Endothelial cell (in vitro differentiated cells): Measurements from ENCODE around the gene ATF7. TPM values are rescaled to one million over a fixed set of nuclear protein-coding genes. Genes with fewer than 3 reads are reported as not detected.

Experiments used
- DNase-seq: peaks from one replicate; pipeline ENCODE4 v3.0.0; 2021; ENCODE audit warnings: low spot score
- H3K27ac Mint-ChIP-seq: one replicate; pipeline ENCODE4 v1.8.0; 2021; ENCODE audit warnings: mixed read lengths, inconsistent platforms; ENCODE audit not compliant: unreplicated experiment
- H3K27me3 Mint-ChIP-seq: one replicate; pipeline ENCODE4 v1.8.0; 2021; ENCODE audit warnings: mild to moderate bottlenecking, moderate library complexity, mixed read lengths, inconsistent platforms; ENCODE audit not compliant: unreplicated experiment
- H3K36me3 Mint-ChIP-seq: one replicate; pipeline ENCODE4 v1.8.0; 2021; ENCODE audit warnings: mild to moderate bottlenecking, low read depth, mixed read lengths, inconsistent platforms; ENCODE audit not compliant: unreplicated experiment
- H3K4me1 Mint-ChIP-seq: one replicate; pipeline ENCODE4 v1.8.0; 2021; ENCODE audit warnings: mild to moderate bottlenecking, mixed read lengths, inconsistent platforms; ENCODE audit not compliant: unreplicated experiment
- H3K4me3 Mint-ChIP-seq: one replicate; pipeline ENCODE4 v1.8.0; 2021; ENCODE audit warnings: mild to moderate bottlenecking, mixed read lengths, inconsistent platforms; ENCODE audit not compliant: unreplicated experiment
- H3K9me3 Mint-ChIP-seq: one replicate; pipeline ENCODE4 v1.8.0; 2021; ENCODE audit warnings: mixed read lengths, inconsistent platforms; ENCODE audit not compliant: unreplicated experiment
- total RNA-seq: library from RNA; stranded (reverse); fragmentation: NEBNext Ultra II Directional; extraction: Animal tissue kit (Norgen Biotek cat#: 25700); gene quantifications from one replicate; pipeline ENCODE4 v1.2.1, GENCODE V29; 2021; ENCODE audit not compliant: unreplicated experiment
- TF ChIP-seq, protein P1 (sequence below): fragments of 200-600 bp; sonication (generic); IDR thresholded peaks from one replicate; pipeline ENCODE4 v1.5.0; 2021; ENCODE audit warnings: antibody characterized with exemption; ENCODE audit not compliant: unreplicated experiment

The ATF7 gene
- total RNA-seq, 1 donor from 2014 or later, result 63.3 TPM

DNA sequence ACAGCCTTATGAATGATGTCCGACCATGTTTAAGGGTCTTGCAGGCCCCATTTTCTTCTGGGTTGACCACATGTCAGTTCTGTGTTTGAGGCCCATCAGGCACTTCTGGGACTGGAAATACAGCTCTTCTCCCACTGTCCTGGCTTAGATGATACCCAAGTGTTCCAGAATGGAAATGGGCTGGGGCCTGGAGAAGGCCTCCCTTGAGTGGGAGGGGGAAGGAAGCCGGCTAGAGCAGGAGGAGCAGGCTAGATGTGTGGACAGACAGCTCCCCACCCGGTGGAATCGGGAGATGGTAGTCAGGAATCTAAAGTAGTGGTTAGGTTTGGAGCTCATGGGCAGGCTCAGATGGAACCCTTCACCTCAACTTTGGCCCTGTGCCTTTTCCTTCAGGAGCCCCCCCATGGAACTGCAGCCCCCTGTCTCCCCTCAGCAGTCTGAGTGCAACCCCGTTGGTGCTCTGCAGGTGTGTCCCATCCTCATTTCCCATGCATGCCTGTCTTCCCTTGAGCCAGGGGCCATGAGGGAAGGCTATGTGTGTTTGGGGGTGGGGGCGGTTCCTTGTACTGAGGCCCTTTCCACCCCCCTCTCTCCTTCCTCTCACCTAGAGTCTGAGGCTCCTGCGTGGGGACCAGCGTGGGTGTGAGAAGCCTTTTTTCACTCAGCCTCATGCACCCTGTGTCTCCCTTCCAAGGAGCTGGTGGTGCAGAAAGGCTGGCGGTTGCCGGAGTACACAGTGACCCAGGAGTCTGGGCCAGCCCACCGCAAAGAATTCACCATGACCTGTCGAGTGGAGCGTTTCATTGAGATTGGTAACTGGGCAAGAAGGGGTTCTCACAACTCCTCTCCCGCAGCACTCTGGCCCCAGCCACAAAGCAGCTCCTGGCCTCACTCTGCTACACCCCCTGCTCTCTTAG lies 121.9 kb downstream of the ATF7 start:
- no peak for DNase-seq
- Mint-ChIP-seq H3K9me3 (no peaks in the 10 kb centered on the region), H3K36me3 (peaks cover 18% of the 10 kb centered on the region), H3K4me1 (peaks cover 23% of the 10 kb centered on the region), H3K27ac (peak overlapping the region; percentile 13), H3K4me3 (peak overlapping the region; percentile 56), H3K27me3 (peaks cover 26% of the 10 kb centered on the region)
- TF ChIP-seq, protein P1, sequence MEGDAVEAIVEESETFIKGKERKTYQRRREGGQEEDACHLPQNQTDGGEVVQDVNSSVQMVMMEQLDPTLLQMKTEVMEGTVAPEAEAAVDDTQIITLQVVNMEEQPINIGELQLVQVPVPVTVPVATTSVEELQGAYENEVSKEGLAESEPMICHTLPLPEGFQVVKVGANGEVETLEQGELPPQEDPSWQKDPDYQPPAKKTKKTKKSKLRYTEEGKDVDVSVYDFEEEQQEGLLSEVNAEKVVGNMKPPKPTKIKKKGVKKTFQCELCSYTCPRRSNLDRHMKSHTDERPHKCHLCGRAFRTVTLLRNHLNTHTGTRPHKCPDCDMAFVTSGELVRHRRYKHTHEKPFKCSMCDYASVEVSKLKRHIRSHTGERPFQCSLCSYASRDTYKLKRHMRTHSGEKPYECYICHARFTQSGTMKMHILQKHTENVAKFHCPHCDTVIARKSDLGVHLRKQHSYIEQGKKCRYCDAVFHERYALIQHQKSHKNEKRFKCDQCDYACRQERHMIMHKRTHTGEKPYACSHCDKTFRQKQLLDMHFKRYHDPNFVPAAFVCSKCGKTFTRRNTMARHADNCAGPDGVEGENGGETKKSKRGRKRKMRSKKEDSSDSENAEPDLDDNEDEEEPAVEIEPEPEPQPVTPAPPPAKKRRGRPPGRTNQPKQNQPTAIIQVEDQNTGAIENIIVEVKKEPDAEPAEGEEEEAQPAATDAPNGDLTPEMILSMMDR, result no peak

DNA sequence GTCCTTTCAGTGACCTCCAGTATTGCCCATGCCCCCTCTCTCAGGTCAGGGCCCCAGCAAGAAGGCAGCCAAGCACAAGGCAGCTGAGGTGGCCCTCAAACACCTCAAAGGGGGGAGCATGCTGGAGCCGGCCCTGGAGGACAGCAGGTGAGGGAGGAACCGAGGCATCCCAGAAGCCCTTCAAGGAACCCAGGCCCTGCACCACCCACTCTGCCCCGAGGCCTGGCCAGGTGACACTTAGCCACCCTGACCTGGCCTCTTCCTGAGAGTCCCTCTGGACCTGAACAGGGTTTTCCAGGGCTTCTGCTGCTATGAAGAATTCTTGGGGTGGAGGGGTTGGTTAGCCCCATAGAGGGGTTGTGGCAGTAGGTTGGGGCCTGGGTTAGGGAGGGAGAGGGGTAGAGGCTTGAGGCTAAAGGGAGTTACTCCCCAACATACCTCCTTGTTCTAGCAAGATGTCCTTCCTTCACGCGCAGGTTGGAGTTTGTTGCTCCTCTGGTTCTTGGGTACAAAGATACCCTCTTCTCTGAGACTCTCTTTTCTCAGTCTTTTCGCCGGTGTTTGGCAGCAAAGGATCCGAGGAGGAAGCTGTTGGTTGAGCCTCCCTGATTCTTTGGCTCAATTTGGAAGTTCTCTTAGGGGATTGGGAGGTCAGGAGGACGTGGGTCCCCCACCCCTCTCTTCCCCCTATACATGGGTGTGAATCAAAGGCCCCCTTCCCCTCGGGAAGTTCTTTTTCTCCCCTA lies 123.0 kb downstream of the ATF7 start:
- TF ChIP-seq, protein P1, result no peak
- H3K4me3 Mint-ChIP-seq, result peak overlapping the region; percentile 68
- peaks cover 25% of the 10 kb centered on the region for H3K4me1 Mint-ChIP-seq
- H3K9me3 Mint-ChIP-seq, result no peaks in the 10 kb centered on the region
- H3K27me3 Mint-ChIP-seq, result peaks cover 28% of the 10 kb centered on the region
- DNase-seq, result no peak
- H3K36me3 Mint-ChIP-seq, result peaks cover 18% of the 10 kb centered on the region
- H3K27ac Mint-ChIP-seq, result no peak overlapping the region

DNA sequence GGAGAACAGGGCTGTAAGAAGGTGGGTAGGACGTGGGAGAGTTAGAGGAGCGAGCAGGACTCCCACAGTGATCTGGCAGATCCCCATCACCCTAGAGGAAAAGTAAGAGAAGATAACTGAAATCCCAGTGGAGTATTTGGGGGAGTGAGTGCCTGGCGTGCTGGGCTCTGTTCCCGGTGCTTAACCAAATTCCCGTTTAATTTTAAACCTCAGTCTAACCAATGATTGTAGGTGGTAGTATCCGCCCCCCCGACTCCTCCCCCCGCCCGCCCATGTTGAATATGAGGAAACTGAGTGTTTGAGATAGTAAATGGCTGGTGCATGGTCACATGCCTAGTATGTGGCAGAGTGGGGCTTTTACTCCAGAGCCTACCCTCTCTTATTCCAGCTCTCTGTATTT lies 123.9 kb downstream of the ATF7 start:
- TF ChIP-seq, protein P1, result no peak
- Mint-ChIP-seq H3K4me1 (peaks cover 27% of the 10 kb centered on the region), H3K9me3 (no peaks in the 10 kb centered on the region), H3K4me3 (peak overlapping the region; percentile 94), H3K27me3 (peaks cover 30% of the 10 kb centered on the region), H3K27ac (peak overlapping the region; percentile 84), H3K36me3 (peaks cover 18% of the 10 kb centered on the region)
- no peak for DNase-seq

DNA sequence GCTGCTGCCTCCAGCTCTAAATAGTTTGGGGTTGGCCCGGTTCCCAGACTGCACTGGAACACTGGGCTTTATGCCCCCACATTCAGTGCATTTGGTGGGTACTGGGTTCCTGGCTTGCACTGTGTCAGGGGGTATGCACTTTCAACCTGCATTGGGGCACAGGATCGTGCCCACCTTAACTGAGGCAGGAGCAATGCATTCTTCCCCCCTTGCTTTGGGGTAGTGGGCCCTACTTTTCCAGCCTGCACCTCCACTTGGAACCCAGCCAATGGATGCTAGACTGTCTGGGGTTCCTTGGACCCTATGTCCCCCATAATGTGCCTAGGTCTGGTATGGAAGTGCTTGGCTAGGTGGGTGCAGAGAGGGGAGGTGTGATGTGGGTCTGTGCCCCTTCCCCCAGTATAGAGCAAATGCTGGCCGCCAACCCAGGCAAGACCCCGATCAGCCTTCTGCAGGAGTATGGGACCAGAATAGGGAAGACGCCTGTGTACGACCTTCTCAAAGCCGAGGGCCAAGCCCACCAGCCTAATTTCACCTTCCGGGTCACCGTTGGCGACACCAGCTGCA lies 124.5 kb downstream of the ATF7 start:
- DNase-seq, result no peak
- TF ChIP-seq, protein P1, result no peak
- Mint-ChIP-seq H3K27ac (peak overlapping the region; percentile 95), H3K27me3 (peaks cover 33% of the 10 kb centered on the region), H3K36me3 (peaks cover 18% of the 10 kb centered on the region), H3K4me1 (peaks cover 31% of the 10 kb centered on the region), H3K4me3 (peak overlapping the region; percentile 94), H3K9me3 (no peaks in the 10 kb centered on the region)
